ENCODE data around the gene RB1. TPM values are rescaled to one million over a fixed set of nuclear protein-coding genes. Genes with fewer than 3 reads are reported as not detected.
A peak's percentile ranks its signal among the peaks of the same experiment; 100 is the strongest.

RB1 gene
- total and polyA plus RNA-seq, 9 of the 15 experiments (the other 6 are each of a cell fraction or from before 2014, with no cell fraction given), result 5.0 to 23.8 (median 17.9) TPM

DNA sequence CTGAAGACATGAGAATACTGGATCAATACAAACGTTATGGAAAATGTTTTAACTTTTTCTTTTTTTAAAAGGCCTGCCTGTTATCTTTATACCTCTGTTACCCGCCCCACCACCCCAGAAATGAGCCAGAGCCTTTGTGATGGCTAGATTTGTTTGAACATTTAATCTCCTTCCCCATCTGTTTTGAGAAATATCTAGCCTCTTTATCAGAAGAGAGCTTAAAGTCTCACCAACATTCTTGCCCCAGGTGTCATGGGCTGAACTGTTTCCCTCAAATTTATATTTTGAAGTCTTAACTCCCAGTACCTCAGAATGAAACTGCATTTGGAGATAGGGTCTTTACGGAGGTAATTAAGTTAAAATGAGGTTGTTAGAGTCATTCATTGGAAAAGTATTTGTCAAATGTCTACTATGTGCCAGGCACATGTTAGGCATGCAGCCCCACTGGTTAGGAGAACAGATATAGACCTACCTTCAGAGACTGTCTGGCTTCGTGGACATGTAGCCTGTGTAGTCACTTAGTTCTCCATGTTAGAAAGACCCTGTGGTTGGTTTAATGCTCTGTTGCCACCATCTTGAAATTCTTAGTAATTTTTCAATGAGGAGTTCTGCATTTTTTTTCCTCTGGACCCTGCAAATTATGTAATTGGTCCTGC is 6.3 kb upstream of the RB1 start (continued):
- TF ChIP-seq, protein P1, sequence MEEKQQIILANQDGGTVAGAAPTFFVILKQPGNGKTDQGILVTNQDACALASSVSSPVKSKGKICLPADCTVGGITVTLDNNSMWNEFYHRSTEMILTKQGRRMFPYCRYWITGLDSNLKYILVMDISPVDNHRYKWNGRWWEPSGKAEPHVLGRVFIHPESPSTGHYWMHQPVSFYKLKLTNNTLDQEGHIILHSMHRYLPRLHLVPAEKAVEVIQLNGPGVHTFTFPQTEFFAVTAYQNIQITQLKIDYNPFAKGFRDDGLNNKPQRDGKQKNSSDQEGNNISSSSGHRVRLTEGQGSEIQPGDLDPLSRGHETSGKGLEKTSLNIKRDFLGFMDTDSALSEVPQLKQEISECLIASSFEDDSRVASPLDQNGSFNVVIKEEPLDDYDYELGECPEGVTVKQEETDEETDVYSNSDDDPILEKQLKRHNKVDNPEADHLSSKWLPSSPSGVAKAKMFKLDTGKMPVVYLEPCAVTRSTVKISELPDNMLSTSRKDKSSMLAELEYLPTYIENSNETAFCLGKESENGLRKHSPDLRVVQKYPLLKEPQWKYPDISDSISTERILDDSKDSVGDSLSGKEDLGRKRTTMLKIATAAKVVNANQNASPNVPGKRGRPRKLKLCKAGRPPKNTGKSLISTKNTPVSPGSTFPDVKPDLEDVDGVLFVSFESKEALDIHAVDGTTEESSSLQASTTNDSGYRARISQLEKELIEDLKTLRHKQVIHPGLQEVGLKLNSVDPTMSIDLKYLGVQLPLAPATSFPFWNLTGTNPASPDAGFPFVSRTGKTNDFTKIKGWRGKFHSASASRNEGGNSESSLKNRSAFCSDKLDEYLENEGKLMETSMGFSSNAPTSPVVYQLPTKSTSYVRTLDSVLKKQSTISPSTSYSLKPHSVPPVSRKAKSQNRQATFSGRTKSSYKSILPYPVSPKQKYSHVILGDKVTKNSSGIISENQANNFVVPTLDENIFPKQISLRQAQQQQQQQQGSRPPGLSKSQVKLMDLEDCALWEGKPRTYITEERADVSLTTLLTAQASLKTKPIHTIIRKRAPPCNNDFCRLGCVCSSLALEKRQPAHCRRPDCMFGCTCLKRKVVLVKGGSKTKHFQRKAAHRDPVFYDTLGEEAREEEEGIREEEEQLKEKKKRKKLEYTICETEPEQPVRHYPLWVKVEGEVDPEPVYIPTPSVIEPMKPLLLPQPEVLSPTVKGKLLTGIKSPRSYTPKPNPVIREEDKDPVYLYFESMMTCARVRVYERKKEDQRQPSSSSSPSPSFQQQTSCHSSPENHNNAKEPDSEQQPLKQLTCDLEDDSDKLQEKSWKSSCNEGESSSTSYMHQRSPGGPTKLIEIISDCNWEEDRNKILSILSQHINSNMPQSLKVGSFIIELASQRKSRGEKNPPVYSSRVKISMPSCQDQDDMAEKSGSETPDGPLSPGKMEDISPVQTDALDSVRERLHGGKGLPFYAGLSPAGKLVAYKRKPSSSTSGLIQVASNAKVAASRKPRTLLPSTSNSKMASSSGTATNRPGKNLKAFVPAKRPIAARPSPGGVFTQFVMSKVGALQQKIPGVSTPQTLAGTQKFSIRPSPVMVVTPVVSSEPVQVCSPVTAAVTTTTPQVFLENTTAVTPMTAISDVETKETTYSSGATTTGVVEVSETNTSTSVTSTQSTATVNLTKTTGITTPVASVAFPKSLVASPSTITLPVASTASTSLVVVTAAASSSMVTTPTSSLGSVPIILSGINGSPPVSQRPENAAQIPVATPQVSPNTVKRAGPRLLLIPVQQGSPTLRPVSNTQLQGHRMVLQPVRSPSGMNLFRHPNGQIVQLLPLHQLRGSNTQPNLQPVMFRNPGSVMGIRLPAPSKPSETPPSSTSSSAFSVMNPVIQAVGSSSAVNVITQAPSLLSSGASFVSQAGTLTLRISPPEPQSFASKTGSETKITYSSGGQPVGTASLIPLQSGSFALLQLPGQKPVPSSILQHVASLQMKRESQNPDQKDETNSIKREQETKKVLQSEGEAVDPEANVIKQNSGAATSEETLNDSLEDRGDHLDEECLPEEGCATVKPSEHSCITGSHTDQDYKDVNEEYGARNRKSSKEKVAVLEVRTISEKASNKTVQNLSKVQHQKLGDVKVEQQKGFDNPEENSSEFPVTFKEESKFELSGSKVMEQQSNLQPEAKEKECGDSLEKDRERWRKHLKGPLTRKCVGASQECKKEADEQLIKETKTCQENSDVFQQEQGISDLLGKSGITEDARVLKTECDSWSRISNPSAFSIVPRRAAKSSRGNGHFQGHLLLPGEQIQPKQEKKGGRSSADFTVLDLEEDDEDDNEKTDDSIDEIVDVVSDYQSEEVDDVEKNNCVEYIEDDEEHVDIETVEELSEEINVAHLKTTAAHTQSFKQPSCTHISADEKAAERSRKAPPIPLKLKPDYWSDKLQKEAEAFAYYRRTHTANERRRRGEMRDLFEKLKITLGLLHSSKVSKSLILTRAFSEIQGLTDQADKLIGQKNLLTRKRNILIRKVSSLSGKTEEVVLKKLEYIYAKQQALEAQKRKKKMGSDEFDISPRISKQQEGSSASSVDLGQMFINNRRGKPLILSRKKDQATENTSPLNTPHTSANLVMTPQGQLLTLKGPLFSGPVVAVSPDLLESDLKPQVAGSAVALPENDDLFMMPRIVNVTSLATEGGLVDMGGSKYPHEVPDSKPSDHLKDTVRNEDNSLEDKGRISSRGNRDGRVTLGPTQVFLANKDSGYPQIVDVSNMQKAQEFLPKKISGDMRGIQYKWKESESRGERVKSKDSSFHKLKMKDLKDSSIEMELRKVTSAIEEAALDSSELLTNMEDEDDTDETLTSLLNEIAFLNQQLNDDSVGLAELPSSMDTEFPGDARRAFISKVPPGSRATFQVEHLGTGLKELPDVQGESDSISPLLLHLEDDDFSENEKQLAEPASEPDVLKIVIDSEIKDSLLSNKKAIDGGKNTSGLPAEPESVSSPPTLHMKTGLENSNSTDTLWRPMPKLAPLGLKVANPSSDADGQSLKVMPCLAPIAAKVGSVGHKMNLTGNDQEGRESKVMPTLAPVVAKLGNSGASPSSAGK (IDR thresholded peaks at IDR 0.05), result peak; percentile 16; the same call in 1 of the 2 replicates
- TF ChIP-seq TEAD2 (tag; IDR thresholded peaks at IDR 0.05), result no peak

All from K562 (cell line).